Epithelial cell of esophagus (primary cell): ENCODE measurements around the gene PLXNA4.

ENCODE experiments used
- DNase-seq: peaks from one replicate; pipeline ENCODE4 v3.0.0; 2010; ENCODE audit warnings: low read depth
- H3K4me3 ChIP-seq: 2 replicates; pipeline ENCODE4 v1.5.1; 2011; ENCODE audit warnings: mild to moderate bottlenecking, low read length, control low read depth
- TF ChIP-seq, protein P1 (sequence below): IDR thresholded peaks from 2 replicates; pipeline ENCODE4 v1.5.1; 2011; ENCODE audit warnings: low read depth, mild to moderate bottlenecking, low read length, control low read depth, inconsistent platforms; ENCODE audit not compliant: insufficient read depth; ENCODE audit errors: missing control alignments

PLXNA4 gene

DNA sequence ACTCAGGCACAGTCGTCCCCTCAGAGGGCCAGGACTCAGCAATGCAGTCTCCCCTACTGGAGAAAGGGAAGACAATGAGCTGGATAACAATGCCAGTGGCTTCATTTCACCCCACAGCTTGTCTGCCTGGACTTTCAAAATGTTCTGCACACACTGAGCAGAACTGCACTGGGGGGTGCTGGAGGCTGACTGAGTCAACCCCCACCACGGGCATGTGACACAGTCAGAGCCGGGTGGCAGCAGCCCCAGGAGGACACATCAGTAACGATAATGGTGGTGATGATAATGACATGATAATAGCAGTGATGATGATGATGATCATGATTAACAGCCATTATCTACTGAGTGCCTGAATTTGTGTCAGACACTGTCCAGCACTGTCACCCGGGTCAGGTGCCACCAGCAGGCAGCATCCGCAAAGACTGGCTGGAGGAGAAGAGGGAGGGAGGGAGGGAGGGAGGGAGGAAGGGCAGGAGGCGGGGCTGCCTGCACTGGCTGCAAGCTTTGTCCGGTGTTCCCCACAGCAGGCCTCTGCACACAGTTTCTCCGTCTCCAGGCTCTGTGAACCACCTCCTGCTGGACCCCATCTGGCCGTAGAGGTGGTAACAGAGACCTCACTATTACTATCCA lies 67.4 kb downstream of the PLXNA4 start:
- DNase-seq: no peak
- TF ChIP-seq, protein P1, sequence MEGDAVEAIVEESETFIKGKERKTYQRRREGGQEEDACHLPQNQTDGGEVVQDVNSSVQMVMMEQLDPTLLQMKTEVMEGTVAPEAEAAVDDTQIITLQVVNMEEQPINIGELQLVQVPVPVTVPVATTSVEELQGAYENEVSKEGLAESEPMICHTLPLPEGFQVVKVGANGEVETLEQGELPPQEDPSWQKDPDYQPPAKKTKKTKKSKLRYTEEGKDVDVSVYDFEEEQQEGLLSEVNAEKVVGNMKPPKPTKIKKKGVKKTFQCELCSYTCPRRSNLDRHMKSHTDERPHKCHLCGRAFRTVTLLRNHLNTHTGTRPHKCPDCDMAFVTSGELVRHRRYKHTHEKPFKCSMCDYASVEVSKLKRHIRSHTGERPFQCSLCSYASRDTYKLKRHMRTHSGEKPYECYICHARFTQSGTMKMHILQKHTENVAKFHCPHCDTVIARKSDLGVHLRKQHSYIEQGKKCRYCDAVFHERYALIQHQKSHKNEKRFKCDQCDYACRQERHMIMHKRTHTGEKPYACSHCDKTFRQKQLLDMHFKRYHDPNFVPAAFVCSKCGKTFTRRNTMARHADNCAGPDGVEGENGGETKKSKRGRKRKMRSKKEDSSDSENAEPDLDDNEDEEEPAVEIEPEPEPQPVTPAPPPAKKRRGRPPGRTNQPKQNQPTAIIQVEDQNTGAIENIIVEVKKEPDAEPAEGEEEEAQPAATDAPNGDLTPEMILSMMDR: no peak
- H3K4me3 ChIP-seq: no peak overlapping the region

DNA sequence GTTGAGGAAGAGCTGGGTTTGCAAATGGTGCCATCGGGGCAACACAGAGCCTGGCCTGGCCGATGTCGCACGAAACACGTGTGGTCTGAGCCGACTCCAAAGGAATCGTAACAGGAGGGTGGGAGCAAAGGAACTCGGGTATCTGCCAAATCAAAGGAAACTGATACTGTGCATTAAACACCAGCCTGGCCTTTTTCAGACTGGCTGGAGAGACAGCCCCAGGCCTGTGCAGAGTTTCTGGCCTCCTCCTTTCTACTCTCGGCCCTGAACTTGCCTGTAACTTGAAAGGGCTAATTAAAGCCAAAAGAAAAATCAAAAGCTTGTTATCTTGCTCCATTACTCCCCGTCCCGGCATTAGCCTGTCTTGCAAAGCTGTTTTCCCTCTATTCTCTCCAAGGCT lies 71.4 kb downstream of the PLXNA4 start:
- DNase-seq: no peak
- no peak overlapping the region for H3K4me3 ChIP-seq
- TF ChIP-seq, protein P1: no peak

DNA sequence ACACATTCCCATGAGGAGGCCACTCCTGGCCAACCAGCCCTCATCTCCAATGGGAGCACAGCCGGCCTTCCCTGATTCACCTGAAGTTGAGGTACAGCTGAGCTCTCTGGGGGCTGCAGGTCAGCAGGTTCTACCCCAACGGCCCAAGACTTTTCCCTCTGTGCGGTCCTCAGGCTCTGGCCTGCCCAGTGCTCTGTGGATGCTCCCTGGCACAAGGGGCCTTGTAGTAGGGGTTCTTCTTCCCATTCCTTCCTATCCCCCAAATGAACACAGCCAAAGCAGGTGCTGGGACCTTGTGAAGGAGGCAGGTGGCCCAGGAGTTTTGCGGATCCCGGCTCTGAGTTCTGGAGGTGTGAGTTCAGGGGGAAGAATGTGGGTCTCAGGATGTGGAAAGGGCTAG lies 72.2 kb downstream of the PLXNA4 start:
- no peak for DNase-seq
- no peak overlapping the region for H3K4me3 ChIP-seq
- TF ChIP-seq, protein P1: no peak

DNA sequence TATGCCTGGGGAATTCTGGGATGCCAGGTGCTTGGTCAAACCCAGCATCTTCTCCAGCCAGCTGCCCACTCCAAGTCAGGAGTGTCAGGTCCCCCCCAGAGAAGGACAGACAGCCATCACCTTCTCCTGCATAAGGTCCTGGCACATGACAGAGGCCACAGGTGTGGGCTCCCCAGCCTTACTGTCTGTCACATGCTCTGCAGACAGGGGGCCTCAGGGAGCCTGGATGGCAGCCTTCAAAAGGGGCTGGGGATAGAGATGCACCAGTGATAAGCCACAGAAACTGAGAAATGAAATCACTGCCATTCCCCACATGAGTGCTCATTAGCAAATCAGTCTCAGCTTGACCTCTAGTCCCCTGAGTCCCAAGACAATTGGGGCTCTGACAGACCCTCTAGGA lies 72.9 kb downstream of the PLXNA4 start:
- TF ChIP-seq, protein P1: no peak
- no peak overlapping the region for H3K4me3 ChIP-seq
- DNase-seq: no peak

DNA sequence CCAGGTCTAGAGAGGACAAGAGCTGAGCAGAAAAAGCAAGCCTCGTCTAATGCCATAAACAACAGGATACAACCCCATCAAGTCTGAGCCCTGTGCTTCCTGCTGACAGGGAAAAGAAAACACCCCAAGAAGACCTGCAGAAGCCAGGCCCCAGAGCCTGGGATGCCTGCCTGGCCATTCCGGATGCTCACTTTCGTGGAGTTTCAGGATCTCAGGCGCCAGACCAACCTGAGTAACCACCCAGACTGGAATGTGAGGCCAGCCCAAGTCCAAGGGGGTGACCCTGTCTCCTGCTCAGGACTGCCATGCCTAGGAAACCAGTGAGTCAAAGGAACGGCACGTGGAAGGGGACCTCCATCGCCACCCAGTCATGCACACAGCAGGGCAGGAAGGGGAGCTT lies 74.3 kb downstream of the PLXNA4 start:
- DNase-seq: no peak
- no peak overlapping the region for H3K4me3 ChIP-seq
- TF ChIP-seq, protein P1: no peak

DNA sequence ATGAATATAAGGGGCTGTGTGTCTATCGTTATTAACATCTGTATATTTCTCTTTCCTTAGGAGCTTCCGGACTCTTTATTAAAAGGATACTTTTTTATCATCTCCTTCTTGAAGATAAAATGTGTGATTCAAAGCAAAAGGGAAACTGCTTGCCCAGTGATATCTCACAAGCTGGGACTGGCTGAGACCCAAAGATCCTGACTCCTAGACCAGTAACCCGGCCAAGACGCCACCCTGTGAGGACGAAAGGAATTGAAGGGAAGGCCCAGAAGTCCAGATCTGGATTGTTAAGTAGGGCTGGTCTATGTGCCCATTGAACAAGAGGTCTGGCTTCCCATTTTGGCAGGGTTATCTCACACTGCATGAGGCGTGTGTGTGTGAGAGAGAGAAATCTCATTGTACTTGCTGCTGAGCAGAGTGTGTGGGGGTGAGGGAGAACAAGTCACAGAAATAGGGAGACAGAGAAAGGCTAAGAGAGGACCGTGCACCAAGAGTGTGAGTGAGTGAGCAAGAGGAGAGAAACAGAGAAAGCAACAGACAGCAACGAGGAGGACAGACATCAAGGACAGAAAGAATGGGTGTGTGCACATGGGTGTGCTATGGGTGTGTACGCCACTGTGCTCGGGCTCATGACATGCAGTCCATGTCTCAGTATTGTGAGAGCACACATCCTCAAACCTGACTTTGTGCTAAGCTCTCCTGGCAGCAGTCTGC lies 75.4 kb downstream of the PLXNA4 start:
- no peak overlapping the region for H3K4me3 ChIP-seq
- TF ChIP-seq, protein P1: no peak
- DNase-seq: no peak

DNA sequence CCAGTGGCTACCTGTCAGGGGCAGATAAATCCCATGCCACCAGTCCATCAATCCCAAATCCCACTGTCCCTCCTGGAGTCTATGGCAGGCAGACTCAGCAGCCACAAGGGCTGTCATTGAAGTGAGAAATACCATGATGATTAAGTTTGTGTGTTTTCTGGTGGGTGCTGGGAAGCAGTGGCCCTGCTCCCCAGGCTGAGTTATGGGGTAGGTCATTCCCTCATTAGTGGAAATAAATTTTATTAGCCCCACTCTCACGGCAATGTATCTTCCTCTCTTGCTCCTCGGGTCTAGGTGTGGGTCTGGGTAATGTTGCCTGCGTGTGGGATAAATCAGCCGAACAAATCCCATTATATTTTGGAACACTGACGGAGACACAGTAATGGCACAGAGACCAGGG lies 76.8 kb downstream of the PLXNA4 start:
- TF ChIP-seq, protein P1: no peak
- H3K4me3 ChIP-seq: no peak overlapping the region
- DNase-seq: no peak
